ENCODE data around the gene CFTR.

DNA sequence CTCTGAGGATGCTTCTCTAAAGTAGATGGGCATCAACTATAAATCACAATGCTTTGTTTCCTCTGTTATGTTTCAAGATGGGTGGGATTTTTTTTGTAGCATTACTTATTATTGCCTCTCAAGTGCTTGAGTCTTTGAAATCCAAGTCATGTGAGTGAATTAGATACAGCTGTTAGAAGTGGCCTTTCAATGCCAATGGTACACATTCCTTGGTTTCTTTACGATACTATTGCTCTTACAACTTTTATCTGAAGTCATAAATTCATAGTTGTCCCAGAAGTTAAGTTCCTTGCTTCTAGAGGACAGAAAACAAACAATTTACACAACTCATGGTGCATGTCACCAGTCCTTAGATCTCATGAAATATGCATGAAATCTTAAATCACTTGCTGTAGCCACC, 15.5 kb downstream of the CFTR start:
- no peak for TF ChIP-seq POLR2A (IDR thresholded peaks at IDR 0.05; ENCODE audit: low read length)
- TF ChIP-seq, protein P1, sequence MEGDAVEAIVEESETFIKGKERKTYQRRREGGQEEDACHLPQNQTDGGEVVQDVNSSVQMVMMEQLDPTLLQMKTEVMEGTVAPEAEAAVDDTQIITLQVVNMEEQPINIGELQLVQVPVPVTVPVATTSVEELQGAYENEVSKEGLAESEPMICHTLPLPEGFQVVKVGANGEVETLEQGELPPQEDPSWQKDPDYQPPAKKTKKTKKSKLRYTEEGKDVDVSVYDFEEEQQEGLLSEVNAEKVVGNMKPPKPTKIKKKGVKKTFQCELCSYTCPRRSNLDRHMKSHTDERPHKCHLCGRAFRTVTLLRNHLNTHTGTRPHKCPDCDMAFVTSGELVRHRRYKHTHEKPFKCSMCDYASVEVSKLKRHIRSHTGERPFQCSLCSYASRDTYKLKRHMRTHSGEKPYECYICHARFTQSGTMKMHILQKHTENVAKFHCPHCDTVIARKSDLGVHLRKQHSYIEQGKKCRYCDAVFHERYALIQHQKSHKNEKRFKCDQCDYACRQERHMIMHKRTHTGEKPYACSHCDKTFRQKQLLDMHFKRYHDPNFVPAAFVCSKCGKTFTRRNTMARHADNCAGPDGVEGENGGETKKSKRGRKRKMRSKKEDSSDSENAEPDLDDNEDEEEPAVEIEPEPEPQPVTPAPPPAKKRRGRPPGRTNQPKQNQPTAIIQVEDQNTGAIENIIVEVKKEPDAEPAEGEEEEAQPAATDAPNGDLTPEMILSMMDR (IDR thresholded peaks at IDR 0.05), result no peak
